Keratinocyte (primary cell): ENCODE data around the gene DMD. TPM values are rescaled to one million over a fixed set of nuclear protein-coding genes. Genes with fewer than 3 reads are reported as not detected.

ENCODE experiments used
- DNase-seq: peaks from one replicate; pipeline ENCODE4 v3.0.0-alpha.2; 2011; ENCODE audit warnings: low read depth, missing footprints, low spot score
- FAIRE-seq: peaks from 2 replicates; lab custom pipeline; 2011; peaks lifted over from hg19 to GRCh38; lab: Jason Lieb, UNC
- H2AFZ ChIP-seq: 2 replicates; pipeline ENCODE4 v1.6.0; 2012; ENCODE audit warnings: low read length, control low read depth, inconsistent platforms; ENCODE audit not compliant: control insufficient read depth
- H3K27ac ChIP-seq: 2 replicates; pipeline ENCODE4 v1.5.1; 2011; ENCODE audit warnings: low read length; ENCODE audit not compliant: control insufficient read depth, insufficient read depth
- H3K27me3 ChIP-seq: 3 replicates; pipeline ENCODE4 v1.6.0; 2011; ENCODE audit warnings: low read length; ENCODE audit not compliant: control insufficient read depth, insufficient read depth; ENCODE audit errors: extremely low read depth
- H3K36me3 ChIP-seq, 2 experiments: 2 replicates in 1 of 2; 3 replicates in 1 of 2; pipeline ENCODE4 v1.5.1; 2011; ENCODE audit warnings: low read length in 2 of 2, mild to moderate bottlenecking in 1 of 2; ENCODE audit not compliant: control insufficient read depth in 2 of 2, insufficient read depth in 2 of 2; ENCODE audit errors: extremely low read depth in 1 of 2
- H3K4me1 ChIP-seq: 3 replicates; pipeline ENCODE4 v1.5.1; 2011; ENCODE audit warnings: low read length; ENCODE audit not compliant: control insufficient read depth, insufficient read depth; ENCODE audit errors: extremely low read depth
- H3K4me2 ChIP-seq: 3 replicates; pipeline ENCODE4 v1.6.0; 2011; ENCODE audit warnings: low read depth, low read length; ENCODE audit not compliant: control insufficient read depth, insufficient read depth; ENCODE audit errors: extremely low read depth
- H3K4me3 ChIP-seq, 3 experiments: fragments of 200-600 bp in 1 of 3; sonication (generic) in 1 of 3; 2 replicates in 2 of 3; 3 replicates in 1 of 3; pipeline ENCODE4 v1.5.1; 2011 to 2016; ENCODE audit warnings: low read length in 3 of 3, mild to moderate bottlenecking in 3 of 3, control low read depth in 2 of 3, inconsistent platforms in 1 of 3, low read depth in 1 of 3, mixed read lengths in 1 of 3, mixed run types in 1 of 3, moderate library complexity in 1 of 3; ENCODE audit not compliant: control insufficient read depth in 2 of 3, insufficient read depth in 2 of 3; ENCODE audit errors: extremely low read depth in 1 of 3
- H3K79me2 ChIP-seq: 2 replicates; pipeline ENCODE4 v1.6.0; 2012; ENCODE audit warnings: low read length; ENCODE audit not compliant: control insufficient read depth, insufficient read depth
- H3K9ac ChIP-seq: 3 replicates; pipeline ENCODE4 v1.6.0; 2011; ENCODE audit warnings: low read length; ENCODE audit not compliant: control insufficient read depth, insufficient read depth; ENCODE audit errors: extremely low read depth
- H3K9me1 ChIP-seq: 3 replicates; pipeline ENCODE4 v1.6.0; 2011; ENCODE audit warnings: low read length; ENCODE audit not compliant: control insufficient read depth, insufficient read depth; ENCODE audit errors: extremely low read depth
- H3K9me3 ChIP-seq: 2 replicates; pipeline ENCODE4 v1.5.1; 2012; ENCODE audit warnings: low read depth, low read length; ENCODE audit not compliant: control insufficient read depth
- H4K20me1 ChIP-seq: 3 replicates; pipeline ENCODE4 v1.6.0; 2011; ENCODE audit warnings: low read length; ENCODE audit not compliant: control insufficient read depth, insufficient read depth; ENCODE audit errors: extremely low read depth
- CTCF ChIP-seq, 3 experiments: IDR thresholded peaks in 1 of 3; conservative IDR thresholded peaks in 1 of 3; optimal IDR thresholded peaks in 1 of 3; 2 replicates in 2 of 3; 3 replicates in 1 of 3; pipeline versions ENCODE3 to v1.5.1; 2011; ENCODE audit warnings: low read length in 3 of 3, mild to moderate bottlenecking in 3 of 3, moderate library complexity in 2 of 3, control low read depth in 1 of 3, inconsistent platforms in 1 of 3; ENCODE audit not compliant: insufficient read depth in 2 of 3; ENCODE audit errors: extremely low read depth in 1 of 3
- EZH2 ChIP-seq: IDR thresholded peaks from one replicate; pipeline ENCODE4 v1.6.1; 2012; ENCODE audit warnings: inconsistent platforms, mild to moderate bottlenecking, low read length, moderate library complexity
- dilution Hi-C: fragments of 300-500 bp; cut with MboI; formaldehyde crosslinking; loops from one replicate; pipeline ENCODE4 v1.7.0; 2020; ENCODE audit warnings: low sequenced_read_pairs; ENCODE audit not compliant: extremely low pct_ligation_motif_present
- polyA plus RNA-seq, 5 experiments: library from polyadenylated mRNA; depleted of rRNA in 3 of 5; stranded (reverse) in 3 of 5; stranded (forward) in 1 of 5; unstranded in 1 of 5; fragments of >200 nt; gene quantifications; 1 replicate in 1 of 5; 2 replicates in 3 of 5; 3 replicates in 1 of 5; pipeline versions ENCODE4 v1.2.1 to v1.2.3, GENCODE V29; 2011 to 2012; ENCODE audit warnings: missing spikeins in 2 of 5, low read depth in 1 of 5, low replicate concordance in 1 of 5

DMD gene
- polyA plus RNA-seq, 1 donor (not counting 4 experiments of a cell fraction or from before 2014, with no cell fraction given): 8.9 TPM

- Histone ChIP-seq H2AFZ (no peak overlapping the region), H3K9me3 (no peaks in the 10 kb centered on the region), H3K27ac (no peak overlapping the region), H3K9me1 (no peaks in the 10 kb centered on the region), H3K27me3 (no peaks in the 10 kb centered on the region), H3K9ac (no peak overlapping the region), H3K4me2 (no peak overlapping the region), H3K4me3 (no peak overlapping the region), H3K79me2 (no peaks in the 10 kb centered on the region), H3K36me3 (no peaks in the 10 kb centered on the region), H4K20me1 (no peaks in the 10 kb centered on the region), H3K4me1 (no peaks in the 10 kb centered on the region)
- FAIRE-seq: no peak
- dilution Hi-C loops: no loop called here
- no peak for DNase-seq
- TF ChIP-seq CTCF (optimal IDR thresholded peaks at IDR 0.05 in 1 of 3, IDR thresholded peaks at IDR 0.05 in 1 of 3, conservative IDR thresholded peaks at IDR 0.05 in 1 of 3; ENCODE audit: extremely low read depth in 1 of 3, insufficient read depth in 2 of 3, low read length in 3 of 3) (no peak), EZH2 (no peak)
These were observed 170.2 kb downstream of the DMD start for GRCh38 chrX:33041141-33041540.

GRCh38 chrX:33032700-33033099, 178.6 kb downstream of the DMD start:
- no peak overlapping the region for H3K27ac ChIP-seq

More at GRCh38 chrX:33032700-33033099, 178.6 kb downstream of the DMD start:
- DNase-seq (no peak), FAIRE-seq (no peak)
- TF ChIP-seq CTCF (optimal IDR thresholded peaks at IDR 0.05 in 1 of 3, IDR thresholded peaks at IDR 0.05 in 1 of 3, conservative IDR thresholded peaks at IDR 0.05 in 1 of 3; ENCODE audit: extremely low read depth in 1 of 3, insufficient read depth in 2 of 3, low read length in 3 of 3) (no peak), EZH2 (no peak)
- no peaks in the 10 kb centered on the region for H3K79me2 ChIP-seq
- no peaks in the 10 kb centered on the region for H4K20me1 ChIP-seq
- no peak overlapping the region for H2AFZ ChIP-seq
- H3K9me3 ChIP-seq: no peaks in the 10 kb centered on the region
- dilution Hi-C loops: no loop called here
- no peak overlapping the region for H3K4me3 ChIP-seq
- no peaks in the 10 kb centered on the region for H3K36me3 ChIP-seq
- H3K9ac ChIP-seq: no peak overlapping the region
- no peaks in the 10 kb centered on the region for H3K9me1 ChIP-seq
- no peaks in the 10 kb centered on the region for H3K27me3 ChIP-seq
- H3K4me1 ChIP-seq: no peaks in the 10 kb centered on the region
- H3K4me2 ChIP-seq: no peak overlapping the region
